ENCODE measurements around the gene TAB3. TPM values are rescaled to one million over a fixed set of nuclear protein-coding genes. Genes with fewer than 3 reads are reported as not detected.
A peak's percentile ranks its signal among the peaks of the same experiment; 100 is the strongest.

Gene TAB3
- total and polyA plus RNA-seq, 2 of the 4 experiments (the other 2 are of a cell fraction): 4.7 to 6.4 TPM

GRCh38 chrX:30804462-30804861, 84.6 kb downstream of the TAB3 start:
- H4K91ac ChIP-seq (ENCODE audit: insufficient read depth, low read depth, low read length): no peak overlapping the region
- no peak overlapping the region for H3K56ac ChIP-seq (ENCODE audit: extremely low read depth, insufficient read depth, low read length)
- no peak overlapping the region for H3K23ac ChIP-seq (ENCODE audit: low read depth, low read length)
- no peaks in the 10 kb centered on the region for H3K27me3 ChIP-seq (ENCODE audit: control insufficient read depth, insufficient read depth, low read length)
- no peaks in the 10 kb centered on the region for H3K36me3 ChIP-seq (ENCODE audit: control insufficient read depth, insufficient read depth, low read length)
- no CpG with 5 or more reads among the region's 2 CpGs for WGBS, 2 experiments (ENCODE audit: extremely low coverage in 2 of 2, insufficient read length in 1 of 2)
- ChIA-PET CTCF (no interaction called here), POLR2A (ENCODE audit: unreplicated experiment) (no interaction called here)
- dilution Hi-C loops (cut with HindIII; ENCODE audit: low sequenced_read_pairs, unreplicated experiment) (no loop called here), intact Hi-C loops (cut with micrococcal nuclease) (no loop called here), in situ Hi-C loops (cut with MboI; ENCODE audit: low sequenced_read_pairs) (no loop called here)
- H3K4me1 ChIP-seq (ENCODE audit: control insufficient read depth, insufficient read depth, low read length): no peaks in the 10 kb centered on the region
- no peaks in the 10 kb centered on the region for H3K79me1 ChIP-seq (ENCODE audit: low read depth in 1 of 2, low read length in 2 of 2)
- no peak overlapping the region for H4K5ac ChIP-seq (ENCODE audit: low read depth, low read length)
- H4K20me1 ChIP-seq (ENCODE audit: insufficient read depth, low read length): no peaks in the 10 kb centered on the region
- no peak overlapping the region for H3K4me3 ChIP-seq (ENCODE audit: insufficient read depth, low read depth, low read length)
- H3K4me2 ChIP-seq (ENCODE audit: low read depth, low read length): no peak overlapping the region
- no peak overlapping the region for H2BK15ac ChIP-seq (ENCODE audit: low read depth, low read length)
- no peak for TF ChIP-seq CEBPB (IDR thresholded peaks at IDR 0.05; ENCODE audit: low read depth, low read length)
- no peak for TF ChIP-seq RCOR1 (IDR thresholded peaks at IDR 0.05; ENCODE audit: insufficient replicate concordance, low read length)
- TF ChIP-seq SMC3 (IDR thresholded peaks at IDR 0.05; ENCODE audit: low read depth, low read length): no peak
- TF ChIP-seq ELK1 (IDR thresholded peaks at IDR 0.05; ENCODE audit: borderline replicate concordance, low read depth, low read length): no peak
- no peak for TF ChIP-seq CTCF (conservative IDR thresholded peaks at IDR 0.05; ENCODE audit: low read depth, low read length)
- no peak overlapping the region for H3K27ac ChIP-seq (ENCODE audit: insufficient read depth, low read length)
- H3K18ac ChIP-seq (ENCODE audit: low read depth, low read length): no peak overlapping the region
- no TSS peak for BruUV-seq (replicated peaks)
- H3K4ac ChIP-seq (ENCODE audit: low read depth, low read length): no peak overlapping the region
- H3K9ac ChIP-seq (ENCODE audit: low read depth, low read length): no peak overlapping the region
- H2BK5ac ChIP-seq (ENCODE audit: low read depth, low read length, poor library complexity, severe bottlenecking): no peak overlapping the region
- H2AK9ac ChIP-seq (replicated peaks; ENCODE audit: low read depth, low read length, poor library complexity): no peak overlapping the region
- no peak for DNase-seq
- H4K8ac ChIP-seq (ENCODE audit: low read depth in 2 of 2, low read length in 2 of 2): no peak overlapping the region
- H3K9me3 ChIP-seq (ENCODE audit: control insufficient read depth, insufficient read depth, low read length): peaks cover 17% of the 10 kb centered on the region
- no peak overlapping the region for H2BK20ac ChIP-seq (ENCODE audit: low read depth, low read length)
- H2AK5ac ChIP-seq (ENCODE audit: low read depth, low read length): no peak overlapping the region
- no peak overlapping the region for H3K14ac ChIP-seq (replicated peaks; ENCODE audit: low read depth, low read length)
- H2AFZ ChIP-seq (replicated peaks; ENCODE audit: low read length, poor library complexity): peak overlapping the region; percentile 27
- ATAC-seq (ENCODE audit: low read depth): no peak
- no peak overlapping the region for H2BK120ac ChIP-seq (ENCODE audit: low read depth, low read length)
- peaks cover 4% of the 10 kb centered on the region; the same call in 1 of the 2 replicates for H3K9me1 ChIP-seq (ENCODE audit: insufficient read depth, low read length)

All from IMR-90 (cell line).